Cardiac muscle cell (in vitro differentiated cells and primary cell): ENCODE measurements around the gene CBX6. TPM values are rescaled to one million over a fixed set of nuclear protein-coding genes. Genes with fewer than 3 reads are reported as not detected.

Experiments used
- DNase-seq, 2 donors: peaks; one replicate each; pipeline versions ENCODE4 v3.0.0 to v3.0.0-alpha.2; 2010 to 2017; ENCODE audit warnings: low read depth in 1 of 2, low spot score in 1 of 2
- H3K27ac ChIP-seq: fragments of 200-600 bp; sonication (generic); 2 replicates; pipeline ENCODE4 v1.5.1; 2016
- H3K27me3 ChIP-seq: fragments of 200-600 bp; sonication (generic); 2 replicates; pipeline ENCODE4 v1.6.0; 2016; ENCODE audit warnings: control low read depth
- H3K36me3 ChIP-seq: fragments of 200-600 bp; sonication (generic); 2 replicates; pipeline ENCODE4 v1.5.1; 2016; ENCODE audit warnings: control low read depth
- H3K4me1 ChIP-seq: fragments of 200-600 bp; sonication (generic); 2 replicates; pipeline ENCODE4 v1.8.1; 2017; ENCODE audit warnings: low read depth, mild to moderate bottlenecking, mixed run types
- H3K4me3 ChIP-seq: fragments of 200-600 bp; sonication (generic); 2 replicates; pipeline ENCODE4 v1.5.1; 2016; ENCODE audit warnings: mild to moderate bottlenecking
- H3K9me3 ChIP-seq: fragments of 200-600 bp; sonication (generic); 2 replicates; pipeline ENCODE4 v1.5.1; 2017; ENCODE audit warnings: low read depth, mild to moderate bottlenecking, control low read depth
- polyA plus RNA-seq: library from polyadenylated mRNA; unstranded; fragments of >200 nt; fragmentation: Nextera tagmentation; extraction: Ambion mirVana; gene quantifications from 2 replicates; pipeline ENCODE4 v1.2.1, GENCODE V29; 2016
- total RNA-seq: library from RNA; depleted of rRNA; stranded (reverse); fragments of >200 nt; gene quantifications from 2 replicates; pipeline ENCODE4 v1.2.3, GENCODE V29; 2016
- TF ChIP-seq, protein P1 (sequence below): IDR thresholded peaks from 2 replicates; pipeline ENCODE4 v1.5.1; 2012; ENCODE audit warnings: low read depth, mild to moderate bottlenecking, low read length

Gene CBX6
- total and polyA plus RNA-seq, 2 experiments from 2014 or later = 40.9 to 89.9 TPM

DNA sequence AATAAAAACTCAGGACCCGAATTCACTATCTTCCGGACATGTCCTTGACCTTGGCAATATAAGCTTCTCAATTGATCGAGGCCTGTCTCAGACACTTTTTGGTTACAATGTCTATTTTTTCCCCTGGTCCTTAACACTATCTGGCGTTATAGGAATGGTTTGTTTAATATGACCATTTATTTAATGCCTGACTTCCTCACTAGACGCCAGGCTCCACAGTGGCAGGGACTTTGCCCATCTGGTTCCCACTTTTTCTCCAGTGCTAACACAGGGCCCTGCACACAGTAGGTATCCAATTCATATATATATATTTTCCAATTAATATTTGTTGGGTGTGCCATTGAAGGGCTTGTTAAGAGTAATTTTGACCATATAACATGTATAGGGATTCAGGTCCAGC lies 7.9 kb upstream of the CBX6 start:
- H3K9me3 ChIP-seq = no peaks in the 10 kb centered on the region
- no peaks in the 10 kb centered on the region for H3K36me3 ChIP-seq
- H3K27me3 ChIP-seq = no peaks in the 10 kb centered on the region
- H3K4me1 ChIP-seq = peaks cover 26% of the 10 kb centered on the region
- no peak for DNase-seq
- TF ChIP-seq, protein P1, sequence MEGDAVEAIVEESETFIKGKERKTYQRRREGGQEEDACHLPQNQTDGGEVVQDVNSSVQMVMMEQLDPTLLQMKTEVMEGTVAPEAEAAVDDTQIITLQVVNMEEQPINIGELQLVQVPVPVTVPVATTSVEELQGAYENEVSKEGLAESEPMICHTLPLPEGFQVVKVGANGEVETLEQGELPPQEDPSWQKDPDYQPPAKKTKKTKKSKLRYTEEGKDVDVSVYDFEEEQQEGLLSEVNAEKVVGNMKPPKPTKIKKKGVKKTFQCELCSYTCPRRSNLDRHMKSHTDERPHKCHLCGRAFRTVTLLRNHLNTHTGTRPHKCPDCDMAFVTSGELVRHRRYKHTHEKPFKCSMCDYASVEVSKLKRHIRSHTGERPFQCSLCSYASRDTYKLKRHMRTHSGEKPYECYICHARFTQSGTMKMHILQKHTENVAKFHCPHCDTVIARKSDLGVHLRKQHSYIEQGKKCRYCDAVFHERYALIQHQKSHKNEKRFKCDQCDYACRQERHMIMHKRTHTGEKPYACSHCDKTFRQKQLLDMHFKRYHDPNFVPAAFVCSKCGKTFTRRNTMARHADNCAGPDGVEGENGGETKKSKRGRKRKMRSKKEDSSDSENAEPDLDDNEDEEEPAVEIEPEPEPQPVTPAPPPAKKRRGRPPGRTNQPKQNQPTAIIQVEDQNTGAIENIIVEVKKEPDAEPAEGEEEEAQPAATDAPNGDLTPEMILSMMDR = no peak
- no peak overlapping the region for H3K27ac ChIP-seq
- H3K4me3 ChIP-seq = no peak overlapping the region

GRCh38 chr22:38879108-38879729 lies 7.2 kb upstream of the CBX6 start:
- Histone ChIP-seq H3K27ac (no peak overlapping the region), H3K27me3 (no peaks in the 10 kb centered on the region), H3K36me3 (no peaks in the 10 kb centered on the region), H3K9me3 (no peaks in the 10 kb centered on the region), H3K4me1 (peaks cover 26% of the 10 kb centered on the region), H3K4me3 (no peak overlapping the region)
- no peak for DNase-seq
- TF ChIP-seq, protein P1 = no peak

DNA sequence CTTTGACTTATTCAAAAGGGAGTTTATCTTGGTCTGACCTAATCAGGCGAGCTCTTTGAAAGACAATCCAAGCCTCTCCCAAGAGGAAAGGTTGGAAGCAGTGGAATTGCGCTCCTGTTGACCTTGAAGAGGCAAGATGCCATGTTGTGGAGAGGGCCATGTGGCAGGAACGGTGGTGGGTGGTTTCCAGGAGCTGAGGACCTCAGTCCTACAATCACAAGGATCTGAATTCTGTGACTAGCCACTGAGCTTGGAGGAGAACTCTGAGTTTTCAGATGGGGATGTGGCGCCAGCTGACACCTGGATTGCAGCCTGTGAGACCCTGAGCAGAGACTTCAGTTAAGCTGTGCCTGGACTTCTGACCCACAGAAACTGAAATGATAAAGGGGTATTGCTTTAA lies 6.0 kb upstream of the CBX6 start:
- no peaks in the 10 kb centered on the region for H3K27me3 ChIP-seq
- H3K9me3 ChIP-seq = no peaks in the 10 kb centered on the region
- TF ChIP-seq, protein P1 = no peak
- no peak for DNase-seq
- H3K27ac ChIP-seq = no peak overlapping the region
- H3K4me1 ChIP-seq = peaks cover 35% of the 10 kb centered on the region
- no peak overlapping the region for H3K4me3 ChIP-seq
- no peaks in the 10 kb centered on the region for H3K36me3 ChIP-seq

DNA sequence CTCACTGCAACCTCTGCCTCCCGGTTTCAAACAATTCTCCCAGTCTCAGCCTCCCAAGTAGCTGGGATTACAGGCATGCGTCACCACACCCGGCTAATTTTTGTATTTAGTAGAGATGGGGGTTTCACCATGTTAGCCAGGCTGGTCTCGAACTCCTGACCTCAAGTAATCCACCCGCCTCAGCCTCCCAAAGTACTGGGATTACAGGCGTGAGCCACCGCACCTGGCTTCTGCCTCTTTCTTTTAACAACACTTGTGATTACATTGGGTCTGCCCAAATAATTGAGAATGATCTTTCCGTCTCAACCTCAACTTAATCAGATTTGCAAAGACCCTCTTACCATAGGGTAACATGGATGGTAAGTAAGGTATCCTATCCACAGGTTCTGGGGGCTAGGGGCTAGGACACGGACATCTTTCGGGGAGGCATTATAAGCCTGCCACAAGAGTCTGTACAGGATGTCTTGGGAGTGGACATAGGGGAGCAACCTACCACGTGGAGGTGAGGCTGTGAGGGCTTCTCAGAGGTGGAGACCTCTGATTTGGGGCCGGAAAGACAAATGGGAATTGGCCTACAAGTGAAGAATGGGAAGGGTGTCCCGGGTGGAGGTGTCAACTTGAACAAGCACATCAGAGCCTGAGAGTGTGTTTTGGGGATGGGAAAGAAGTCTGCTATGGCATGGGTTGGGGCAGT lies 2.7 kb upstream of the CBX6 start:
- Histone ChIP-seq H3K27ac (no peak overlapping the region), H3K4me3 (no peak overlapping the region), H3K4me1 (peaks cover 20% of the 10 kb centered on the region), H3K27me3 (no peaks in the 10 kb centered on the region), H3K9me3 (no peaks in the 10 kb centered on the region), H3K36me3 (no peaks in the 10 kb centered on the region)
- no peak for DNase-seq
- TF ChIP-seq, protein P1 = no peak

DNA sequence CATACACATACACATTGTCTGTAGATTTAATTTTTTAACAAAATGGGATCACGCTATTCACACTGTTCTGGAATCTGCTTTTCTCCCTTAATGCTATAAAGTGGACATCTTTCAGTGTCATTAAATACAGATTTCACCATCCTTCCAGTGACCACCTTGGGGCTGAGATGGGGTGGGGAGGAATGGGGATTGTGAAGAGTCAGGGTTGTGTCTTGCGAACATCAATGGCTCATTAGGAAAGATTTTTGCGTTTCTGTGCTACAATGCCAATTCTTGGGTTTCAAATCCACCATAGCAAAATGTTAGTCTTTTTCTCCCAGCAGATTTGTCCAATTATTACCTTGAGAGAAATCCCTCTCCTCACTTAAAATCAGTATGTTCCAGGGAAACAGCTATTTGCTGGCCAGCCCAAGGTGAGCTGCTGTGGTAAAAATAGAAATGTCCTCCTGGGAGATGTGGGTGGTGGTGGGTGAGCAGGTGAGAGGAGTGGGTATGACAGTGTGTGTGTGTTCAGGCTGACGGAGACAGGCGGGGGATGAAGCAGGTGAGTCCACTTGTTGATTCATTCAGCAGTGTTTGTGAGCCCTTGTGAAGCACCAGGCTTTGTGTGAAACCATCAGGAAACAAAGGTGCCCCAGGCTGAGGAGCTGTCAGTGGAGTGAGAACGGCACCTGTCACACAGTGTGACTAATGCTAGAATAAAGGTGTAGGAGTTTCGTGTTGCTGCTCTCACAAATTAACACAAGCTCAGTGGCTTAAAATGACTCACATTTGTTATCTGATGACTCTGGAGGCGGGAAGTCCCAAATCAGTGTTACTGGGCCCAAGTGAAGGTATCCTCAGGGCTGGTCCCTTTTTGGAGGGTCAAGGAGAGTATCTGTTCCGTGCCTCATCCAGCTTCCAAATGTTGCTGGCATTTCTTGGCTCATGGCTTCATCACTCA lies 1.7 kb upstream of the CBX6 start:
- TF ChIP-seq, protein P1 = no peak
- H3K27me3 ChIP-seq = no peaks in the 10 kb centered on the region
- peaks cover 20% of the 10 kb centered on the region for H3K4me1 ChIP-seq
- H3K9me3 ChIP-seq = no peaks in the 10 kb centered on the region
- peak overlapping the region; percentile 92 for H3K27ac ChIP-seq
- peak overlapping the region; percentile 49 for H3K4me3 ChIP-seq
- no peak for DNase-seq
- no peaks in the 10 kb centered on the region for H3K36me3 ChIP-seq
